SK-N-SH (cell line): ENCODE data around the gene PROC. TPM values are rescaled to one million over a fixed set of nuclear protein-coding genes. Genes with fewer than 3 reads are reported as not detected.

Experiments
- CTCF ChIA-PET: fragments of 300-600, 350-600 bp; formaldehyde crosslinking; extraction: SDS; loops from one replicate; lab custom pipeline; 2021; lab: Yijun Ruan, JAX
- POLR2A ChIA-PET: fragments of 350-600 bp; sonication (Branson Sonifier 250); formaldehyde crosslinking; extraction: SDS; loops from one replicate; lab custom pipeline; 2020; ENCODE audit warnings: antibody characterized with exemption, inconsistent platforms; lab: Yijun Ruan, JAX
- DNase-seq: peaks from one replicate; pipeline ENCODE4 v3.0.0; 2012
- H2AFZ ChIP-seq: fragments of 200-600 bp; sonication (generic); 2 replicates; pipeline ENCODE4 v1.8.1; 2016; ENCODE audit warnings: antibody characterized with exemption, mild to moderate bottlenecking, low read depth
- H3F3A ChIP-seq: fragments of 200-600 bp; sonication (generic); replicated peaks from 2 replicates; pipeline ENCODE3; 2016; ENCODE audit warnings: antibody characterized with exemption, mild to moderate bottlenecking; ENCODE audit not compliant: insufficient read depth
- H3K27ac ChIP-seq, 2 experiments: fragments of 200-500 bp in 1 of 2; fragments of 200-600 bp in 1 of 2; sonication (Bioruptor generic) in 1 of 2; sonication (generic), shearing (Covaris generic) in 1 of 2; 2 replicates each; pipeline versions ENCODE4 v1.5.1 to v1.6.1; 2014 to 2016; ENCODE audit warnings: low read depth in 2 of 2, inconsistent platforms in 1 of 2, low read length in 1 of 2, mild to moderate bottlenecking in 1 of 2, mixed read lengths in 1 of 2
- H3K27me3 ChIP-seq: fragments of 200-600 bp; sonication (generic), shearing (Covaris generic); 2 replicates; pipeline ENCODE4 v1.6.1; 2016; ENCODE audit warnings: mixed run types; ENCODE audit not compliant: insufficient read depth
- H3K36me3 ChIP-seq, 2 experiments: fragments of 200-500 bp in 1 of 2; fragments of 200-600 bp in 1 of 2; sonication (Bioruptor generic) in 1 of 2; sonication (generic) in 1 of 2; replicated peaks in 1 of 2; 2 replicates each; pipeline versions ENCODE3 to v1.5.1; 2014 to 2016; ENCODE audit warnings: low read length in 1 of 2, mild to moderate bottlenecking in 1 of 2; ENCODE audit not compliant: insufficient read depth in 2 of 2, control insufficient read depth in 1 of 2
- H3K4me1 ChIP-seq, 2 experiments: fragments of 200-500 bp in 1 of 2; fragments of 200-600 bp in 1 of 2; sonication (Bioruptor generic) in 1 of 2; sonication (generic), shearing (Covaris generic) in 1 of 2; 2 replicates each; pipeline versions ENCODE4 v1.5.1 to v1.6.1; 2014 to 2016; ENCODE audit warnings: low read depth in 1 of 2, low read length in 1 of 2, mixed run types in 1 of 2; ENCODE audit not compliant: insufficient read depth in 2 of 2, control insufficient read depth in 1 of 2
- H3K4me2 ChIP-seq: fragments of 200-600 bp; sonication (generic), shearing (Covaris generic); 2 replicates; pipeline ENCODE4 v1.6.1; 2017; ENCODE audit warnings: mixed run types
- H3K4me3 ChIP-seq, 2 experiments: fragments of 200-500 bp in 1 of 2; fragments of 200-600 bp in 1 of 2; sonication (Bioruptor generic) in 1 of 2; sonication (generic), shearing (Covaris generic) in 1 of 2; 2 replicates each; pipeline versions ENCODE4 v1.5.1 to v1.8.1; 2014 to 2016; ENCODE audit warnings: low read depth in 2 of 2, inconsistent platforms in 1 of 2, low read length in 1 of 2, mild to moderate bottlenecking in 1 of 2, mixed read lengths in 1 of 2, moderate library complexity in 1 of 2
- H3K79me2 ChIP-seq: fragments of 200-600 bp; sonication (generic); 2 replicates; pipeline ENCODE4 v1.8.1; 2017; ENCODE audit warnings: mild to moderate bottlenecking; ENCODE audit not compliant: insufficient read depth
- H3K9ac ChIP-seq: fragments of 200-600 bp; sonication (generic); 2 replicates; pipeline ENCODE4 v1.6.1; 2017; ENCODE audit warnings: mixed run types
- H3K9me2 ChIP-seq: fragments of 200-600 bp; sonication (generic); 2 replicates; pipeline ENCODE4 v1.6.1; 2017; ENCODE audit warnings: mixed run types
- H3K9me3 ChIP-seq: fragments of 200-600 bp; sonication (generic); 2 replicates; pipeline ENCODE4 v1.6.1; 2017; ENCODE audit warnings: mixed run types, mild to moderate bottlenecking, moderate library complexity
- H4K20me1 ChIP-seq: fragments of 200-600 bp; sonication (generic); 2 replicates; pipeline ENCODE4 v1.6.1; 2017; ENCODE audit warnings: mild to moderate bottlenecking, mixed run types; ENCODE audit not compliant: insufficient read depth
- CTCF ChIP-seq: fragments of 200-600 bp; sonication (generic); IDR thresholded peaks from 2 replicates; pipeline ENCODE4 v1.6.1; 2017; ENCODE audit warnings: antibody characterized with exemption, mild to moderate bottlenecking, moderate library complexity
- EP300 ChIP-seq, 2 experiments: IDR thresholded peaks; 2 replicates each; pipeline versions ENCODE4 v1.4.0 to v1.6.1; 2012; ENCODE audit warnings: borderline replicate concordance in 1 of 2, low read depth in 1 of 2, low read length in 1 of 2
- EZH2phosphoT487 ChIP-seq: fragments of 200-600 bp; sonication (generic); IDR thresholded peaks from 2 replicates; pipeline ENCODE4 v1.6.1; 2017; ENCODE audit warnings: low read depth, mixed run types, mild to moderate bottlenecking, antibody characterized with exemption, moderate library complexity, borderline replicate concordance
- FOSL2 ChIP-seq: IDR thresholded peaks from 2 replicates; pipeline ENCODE4 v1.4.0; 2012; ENCODE audit warnings: low read depth, mild to moderate bottlenecking, moderate library complexity, borderline replicate concordance
- FOXJ3 ChIP-seq: sonication (generic); formaldehyde crosslinking; IDR thresholded peaks from 2 replicates; pipeline ENCODE4 v1.5.1; 2020; ENCODE audit warnings: mild to moderate bottlenecking, missing genetic modification reagents
- FOXM1 ChIP-seq: IDR thresholded peaks from 2 replicates; pipeline ENCODE4 v1.4.0; 2012; ENCODE audit warnings: low read depth, mild to moderate bottlenecking
- GABPA ChIP-seq: IDR thresholded peaks from 2 replicates; pipeline ENCODE4 v1.4.0; 2012; ENCODE audit warnings: low read depth, mild to moderate bottlenecking
- IRF3 ChIP-seq: fragments of 150-350 bp; IDR thresholded peaks from 2 replicates; pipeline ENCODE4 v1.6.1; 2016; ENCODE audit warnings: mild to moderate bottlenecking, low read depth, low read length
- JUND ChIP-seq: IDR thresholded peaks from 2 replicates; pipeline ENCODE4 v1.4.0; 2012
- NFIC ChIP-seq: IDR thresholded peaks from 2 replicates; pipeline ENCODE4 v1.4.0; 2012; ENCODE audit warnings: borderline replicate concordance
- RAD21 ChIP-seq: IDR thresholded peaks from 2 replicates; pipeline ENCODE4 v1.6.1; 2012; ENCODE audit warnings: mild to moderate bottlenecking, low read length
- REST ChIP-seq: IDR thresholded peaks from 2 replicates; pipeline ENCODE4 v1.6.1; 2012; ENCODE audit warnings: mild to moderate bottlenecking, low read depth, low read length, moderate library complexity
- SMC3 ChIP-seq: IDR thresholded peaks from 2 replicates; pipeline ENCODE4 v1.6.1; 2012; ENCODE audit warnings: low read depth, low read length, improper control_type of control experiment
- USF2 ChIP-seq: fragments of 150-350 bp; IDR thresholded peaks from 2 replicates; pipeline ENCODE4 v1.6.1; 2017; ENCODE audit warnings: antibody characterized with exemption, low read length, low read depth, borderline replicate concordance
- WGBS: methylation state at CpG from one replicate; pipeline ENCODE4 v1.1.6; 2017; ENCODE audit warnings: low lambda C conversion rate; 5-methylcytosine and 5-hydroxymethylcytosine counted together
- polyA plus RNA-seq, 3 experiments: library from polyadenylated mRNA; depleted of rRNA; stranded (reverse); fragments of >200 nt; gene quantifications; 2 replicates each; pipeline ENCODE4 v1.2.3, GENCODE V29; 2012

PROC gene
- polyA plus RNA-seq, 1 of the 3 experiments (the other 2 are of a cell fraction): 0.10 TPM

GRCh38 chr2:127421871-127422558 is 3.8 kb downstream of the PROC start:
- ChIA-PET CTCF (interaction anchor here (0.9 kb wide), 1 partner anchor 219 kb away, joined by 4 read pairs; no protein-coding TSS in a partner anchor), POLR2A (no interaction called here)
- Histone ChIP-seq H3K9ac (no peak overlapping the region), H3K27ac (no peak overlapping the region), H4K20me1 (no peaks in the 10 kb centered on the region), H3K9me3 (no peaks in the 10 kb centered on the region), H3K4me2 (no peak overlapping the region), H3K9me2 (no peaks in the 10 kb centered on the region), H3K27me3 (no peaks in the 10 kb centered on the region), H3F3A (peaks cover 6% of the 10 kb centered on the region), H2AFZ (no peak overlapping the region), H3K4me1 (peaks cover 0 to 6% of the 10 kb centered on the region in 2 experiments; a peak in 1 of 4 replicates), H3K4me3 (no peak overlapping the region), H3K79me2 (no peaks in the 10 kb centered on the region), H3K36me3 (no peaks in the 10 kb centered on the region)
- DNase-seq: no peak
- TF ChIP-seq EZH2phosphoT487: no peak
- TF ChIP-seq CTCF: no peak
- TF ChIP-seq FOXJ3: no peak
- no peak for TF ChIP-seq NFIC
- no peak for TF ChIP-seq FOXM1
- TF ChIP-seq JUND: no peak
- no peak for TF ChIP-seq IRF3
- TF ChIP-seq FOSL2: no peak
- TF ChIP-seq SMC3: no peak
- no peak for TF ChIP-seq REST
- no peak for TF ChIP-seq EP300 (IDR thresholded peaks at IDR 0.05; ENCODE audit: borderline replicate concordance in 1 of 2, low read depth in 1 of 2, low read length in 1 of 2)
- TF ChIP-seq GABPA: no peak
- TF ChIP-seq RAD21: no peak
- TF ChIP-seq USF2: no peak
- 84% methylated on average over 14 of the region's 16 CpGs for WGBS
